Transverse colon (tissue), 4 donors: ENCODE data around the gene TYRP1. TPM values are rescaled to one million over a fixed set of nuclear protein-coding genes. Genes with fewer than 3 reads are reported as not detected.

Source experiments
- DNase-seq: peaks from one replicate; pipeline ENCODE4 v3.0.0-alpha.2; 2019
- H3K27ac ChIP-seq, 4 donors: fragments of 200-600 bp; sonication (generic); 2 replicates each; pipeline ENCODE4 v1.5.1; 2016 to 2018; ENCODE audit warnings: inconsistent platforms in 4 of 4
- H3K27me3 ChIP-seq: fragments of 200-600 bp; sonication (generic); 2 replicates; pipeline ENCODE4 v1.5.1; 2017; ENCODE audit warnings: inconsistent platforms
- H3K36me3 ChIP-seq, 4 donors: fragments of 200-600 bp; sonication (generic); 2 replicates each; pipeline ENCODE4 v1.5.1; 2017 to 2019; ENCODE audit warnings: inconsistent platforms in 4 of 4
- H3K4me1 ChIP-seq, 4 donors: fragments of 200-600 bp; sonication (generic); 2 replicates each; pipeline ENCODE4 v1.5.1; 2017 to 2020; ENCODE audit warnings: inconsistent platforms in 4 of 4
- H3K4me3 ChIP-seq, 4 donors: fragments of 200-600 bp; sonication (generic); 1 replicate in 1 of 4; 2 replicates in 3 of 4; pipeline versions ENCODE4 v1.5.1 to v1.6.1; 2017 to 2019; ENCODE audit warnings: inconsistent platforms in 4 of 4
- H3K9me3 ChIP-seq, 2 donors: fragments of 200-600 bp; sonication (generic); 2 replicates each; pipeline ENCODE4 v1.5.1; 2017 to 2019; ENCODE audit warnings: inconsistent platforms in 2 of 2
- EP300 ChIP-seq: sonication (generic); formaldehyde crosslinking; IDR thresholded peaks from one replicate; pipeline ENCODE4 v1.6.1; 2017; ENCODE audit warnings: antibody characterized with exemption, low read depth
- POLR2A ChIP-seq: fragments of 450-650 bp; IDR thresholded peaks from one replicate; pipeline ENCODE4 v1.6.1; 2016; ENCODE audit warnings: antibody characterized with exemption, mild to moderate bottlenecking, moderate library complexity
- POLR2AphosphoS5 ChIP-seq, 3 donors: sonication (generic); formaldehyde crosslinking; IDR thresholded peaks; one replicate each; pipeline ENCODE4 v1.6.1; 2016; ENCODE audit warnings: antibody characterized with exemption in 3 of 3
- WGBS, 2 donors: methylation state at CpG; one replicate each; pipeline ENCODE4 v1.1.5; 2018; ENCODE audit warnings: low coverage in 1 of 2; 5-methylcytosine and 5-hydroxymethylcytosine counted together
- in situ Hi-C, 4 donors: fragments of 200-750 bp; cut with MboI; loops; one replicate each; pipeline versions ENCODE4 v1.15.0 to v1.15.1; 2017; ENCODE audit warnings: low sequenced_read_pairs in 3 of 4, low pct_ligation_motif_present in 1 of 4, low pct_unique_long_range_greater_than_20kb in 1 of 4
- intact Hi-C: fragments of 100-400 bp; cut with DNase I; formaldehyde crosslinking; loops from one replicate; pipeline ENCODE4 v1.15.1; 2023; ENCODE audit warnings: low total_unique reads
- total RNA-seq, 4 donors: library from RNA; depleted of rRNA; stranded (reverse); fragments of >200 nt; gene quantifications; one replicate each; pipeline ENCODE4 v1.1.0, GENCODE V29; 2016
- TF ChIP-seq, protein P1 (sequence below), 5 experiments: fragments of 200-600 bp in 3 of 5; fragments of 450-650 bp in 2 of 5; sonication (generic) in 3 of 5; IDR thresholded peaks; 1 replicate in 2 of 5; 2 replicates in 3 of 5; pipeline ENCODE4 v1.5.1; 2016 to 2017; ENCODE audit warnings: antibody characterized with exemption in 5 of 5, inconsistent platforms in 3 of 5, mild to moderate bottlenecking in 2 of 5, moderate library complexity in 1 of 5

The TYRP1 gene, protein sequence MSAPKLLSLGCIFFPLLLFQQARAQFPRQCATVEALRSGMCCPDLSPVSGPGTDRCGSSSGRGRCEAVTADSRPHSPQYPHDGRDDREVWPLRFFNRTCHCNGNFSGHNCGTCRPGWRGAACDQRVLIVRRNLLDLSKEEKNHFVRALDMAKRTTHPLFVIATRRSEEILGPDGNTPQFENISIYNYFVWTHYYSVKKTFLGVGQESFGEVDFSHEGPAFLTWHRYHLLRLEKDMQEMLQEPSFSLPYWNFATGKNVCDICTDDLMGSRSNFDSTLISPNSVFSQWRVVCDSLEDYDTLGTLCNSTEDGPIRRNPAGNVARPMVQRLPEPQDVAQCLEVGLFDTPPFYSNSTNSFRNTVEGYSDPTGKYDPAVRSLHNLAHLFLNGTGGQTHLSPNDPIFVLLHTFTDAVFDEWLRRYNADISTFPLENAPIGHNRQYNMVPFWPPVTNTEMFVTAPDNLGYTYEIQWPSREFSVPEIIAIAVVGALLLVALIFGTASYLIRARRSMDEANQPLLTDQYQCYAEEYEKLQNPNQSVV
- under 1 TPM in 1 of 4 donors, not detected in 3; 0.41 TPM for total RNA-seq

DNA sequence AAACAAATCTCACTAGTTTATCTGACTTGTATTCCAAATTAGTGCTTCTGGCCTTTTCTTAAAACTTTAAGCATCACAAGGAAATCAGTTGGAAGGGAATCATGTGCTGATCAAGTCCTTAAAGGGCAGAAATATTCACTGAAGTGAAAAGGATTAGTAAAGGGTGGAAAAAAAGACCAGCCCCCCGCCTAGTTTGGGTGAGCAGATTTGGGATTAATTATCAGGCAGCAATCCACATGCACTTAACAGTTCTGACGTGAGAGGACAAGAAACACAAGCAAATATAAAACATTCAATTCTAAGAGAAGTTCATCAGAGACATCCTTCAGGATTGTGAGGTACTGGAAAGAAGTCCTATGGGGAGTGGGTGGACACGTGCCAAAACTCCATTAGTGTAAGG, at the start of gene TYRP1:
TSS of gene TYRP1 (plus strand) at position 245 of the 400 bp plus-strand sequence. CDS start 612 bp downstream, outside the sequence.
- no peak for TF ChIP-seq POLR2A
- TF ChIP-seq, protein P1, sequence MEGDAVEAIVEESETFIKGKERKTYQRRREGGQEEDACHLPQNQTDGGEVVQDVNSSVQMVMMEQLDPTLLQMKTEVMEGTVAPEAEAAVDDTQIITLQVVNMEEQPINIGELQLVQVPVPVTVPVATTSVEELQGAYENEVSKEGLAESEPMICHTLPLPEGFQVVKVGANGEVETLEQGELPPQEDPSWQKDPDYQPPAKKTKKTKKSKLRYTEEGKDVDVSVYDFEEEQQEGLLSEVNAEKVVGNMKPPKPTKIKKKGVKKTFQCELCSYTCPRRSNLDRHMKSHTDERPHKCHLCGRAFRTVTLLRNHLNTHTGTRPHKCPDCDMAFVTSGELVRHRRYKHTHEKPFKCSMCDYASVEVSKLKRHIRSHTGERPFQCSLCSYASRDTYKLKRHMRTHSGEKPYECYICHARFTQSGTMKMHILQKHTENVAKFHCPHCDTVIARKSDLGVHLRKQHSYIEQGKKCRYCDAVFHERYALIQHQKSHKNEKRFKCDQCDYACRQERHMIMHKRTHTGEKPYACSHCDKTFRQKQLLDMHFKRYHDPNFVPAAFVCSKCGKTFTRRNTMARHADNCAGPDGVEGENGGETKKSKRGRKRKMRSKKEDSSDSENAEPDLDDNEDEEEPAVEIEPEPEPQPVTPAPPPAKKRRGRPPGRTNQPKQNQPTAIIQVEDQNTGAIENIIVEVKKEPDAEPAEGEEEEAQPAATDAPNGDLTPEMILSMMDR (IDR thresholded peaks at IDR 0.05): no peak
- TF ChIP-seq POLR2AphosphoS5 (IDR thresholded peaks at IDR 0.05): no peak
- TF ChIP-seq EP300: no peak
- DNase-seq: no peak
- peaks cover 0 to 8% (median 0%) of the 10 kb centered on the region in 4 donors for H3K4me1 ChIP-seq
- H3K36me3 ChIP-seq: no peaks in the 10 kb centered on the region
- WGBS, 2 donors: 62 to 78% methylated on average over 3 of the region's 3 CpGs
- no peaks in the 10 kb centered on the region for H3K27me3 ChIP-seq
- no peak within 1 kb of the TSS for H3K27ac ChIP-seq
- H3K9me3 ChIP-seq: no peaks in the 10 kb centered on the region
- no peak within 1 kb of the TSS for H3K4me3 ChIP-seq
- intact Hi-C loops: no loop called here
- in situ Hi-C loops: no loop called here

DNA sequence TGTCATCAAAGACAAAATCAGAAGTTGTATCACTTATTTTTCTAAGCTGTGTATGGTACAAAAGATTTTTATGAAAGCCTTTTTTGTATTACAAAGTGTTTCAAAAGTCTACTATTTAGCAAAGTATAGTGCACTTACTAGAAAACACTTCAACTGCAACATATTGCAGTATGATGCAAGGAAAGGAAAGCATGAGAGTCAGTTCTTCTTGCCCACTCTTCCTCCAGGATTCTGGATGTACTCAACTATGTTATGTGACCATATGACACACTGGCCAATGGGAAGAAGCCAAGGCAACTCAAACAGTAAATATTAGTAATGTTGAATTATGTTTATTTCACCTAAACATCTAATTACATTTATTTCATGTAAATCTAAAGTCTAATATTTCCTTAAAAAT, 49.5 kb upstream of the TYRP1 start:
- H3K27me3 ChIP-seq: no peaks in the 10 kb centered on the region
- DNase-seq: no peak
- no peaks in the 10 kb centered on the region for H3K36me3 ChIP-seq
- no peaks in the 10 kb centered on the region for H3K9me3 ChIP-seq
- no peak overlapping the region for H3K27ac ChIP-seq
- no peak for TF ChIP-seq POLR2AphosphoS5 (IDR thresholded peaks at IDR 0.05)
- no peak for TF ChIP-seq EP300
- TF ChIP-seq POLR2A: no peak
- TF ChIP-seq, protein P1 (IDR thresholded peaks at IDR 0.05): no peak
- H3K4me1 ChIP-seq: no peaks in the 10 kb centered on the region
- in situ Hi-C loops (no loop called here), intact Hi-C loops (no loop called here)
- H3K4me3 ChIP-seq: no peak overlapping the region

GRCh38 chr9:12648925-12649324, 44.3 kb upstream of the TYRP1 start:
- TF ChIP-seq EP300 (no peak), POLR2AphosphoS5 (IDR thresholded peaks at IDR 0.05) (no peak), POLR2A (no peak)
- TF ChIP-seq, protein P1 (IDR thresholded peaks at IDR 0.05): no peak
- no peak for DNase-seq
- Histone ChIP-seq H3K27ac (no peak overlapping the region), H3K9me3 (no peaks in the 10 kb centered on the region), H3K27me3 (no peaks in the 10 kb centered on the region), H3K36me3 (no peaks in the 10 kb centered on the region), H3K4me1 (no peaks in the 10 kb centered on the region), H3K4me3 (no peak overlapping the region)
- in situ Hi-C loops: no loop called here
- WGBS, 2 donors: 36 to 53% methylated on average over 1 of the region's 1 CpG
- intact Hi-C loops: no loop called here

DNA sequence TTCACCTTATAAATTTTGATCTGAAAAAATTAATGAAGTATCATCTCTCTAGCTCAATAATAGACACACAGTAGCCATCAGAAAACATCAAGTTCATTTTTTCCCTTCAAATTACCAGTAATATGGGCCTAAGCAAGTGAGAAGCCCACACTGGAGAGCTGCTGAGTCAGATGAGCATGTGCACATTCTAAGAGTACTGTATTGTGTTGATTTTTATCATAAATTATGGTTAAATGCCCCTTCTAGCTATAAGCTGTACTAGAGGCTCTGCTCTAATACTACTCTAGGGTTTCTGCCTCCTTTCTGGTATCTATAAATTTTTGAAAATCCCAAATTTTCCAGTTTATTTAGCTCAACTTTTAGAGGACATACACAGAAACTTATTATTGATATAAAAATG, 42.1 kb upstream of the TYRP1 start:
- TF ChIP-seq, protein P1 (IDR thresholded peaks at IDR 0.05): no peak
- TF ChIP-seq POLR2A (no peak), EP300 (no peak), POLR2AphosphoS5 (IDR thresholded peaks at IDR 0.05) (no peak)
- Histone ChIP-seq H3K27ac (no peak overlapping the region), H3K27me3 (no peaks in the 10 kb centered on the region), H3K9me3 (no peaks in the 10 kb centered on the region), H3K4me1 (no peaks in the 10 kb centered on the region), H3K36me3 (no peaks in the 10 kb centered on the region), H3K4me3 (no peak overlapping the region)
- intact Hi-C loops: no loop called here
- in situ Hi-C loops: no loop called here
- no peak for DNase-seq
